BLaER1 (cell line): ENCODE measurements around the gene KCTD1.
A peak's percentile ranks its signal among the peaks of the same experiment; 100 is the strongest.

Experiments
- H3K27ac ChIP-seq: shearing (Covaris generic); formaldehyde crosslinking; 2 replicates; pipeline ENCODE4 v1.8.1; 2022
- H3K27me3 ChIP-seq: shearing (Covaris generic); formaldehyde crosslinking; 2 replicates; pipeline ENCODE4 v1.8.1; 2022
- H3K36me3 ChIP-seq: shearing (Covaris generic); formaldehyde crosslinking; 2 replicates; pipeline ENCODE4 v1.8.1; 2022
- H3K4me1 ChIP-seq: shearing (Covaris generic); formaldehyde crosslinking; 2 replicates; pipeline ENCODE4 v1.8.1; 2022
- H3K4me2 ChIP-seq: shearing (Covaris generic); formaldehyde crosslinking; 2 replicates; pipeline ENCODE4 v1.8.1; 2022
- H3K4me3 ChIP-seq: shearing (Covaris generic); formaldehyde crosslinking; 2 replicates; pipeline ENCODE4 v1.8.1; 2022
- H3K9ac ChIP-seq: shearing (Covaris generic); formaldehyde crosslinking; 2 replicates; pipeline ENCODE4 v1.8.1; 2022
- H3K9me3 ChIP-seq: shearing (Covaris generic); formaldehyde crosslinking; 2 replicates; pipeline ENCODE4 v1.8.1; 2022
- H4K20me1 ChIP-seq: shearing (Covaris generic); formaldehyde crosslinking; 2 replicates; pipeline ENCODE4 v1.8.1; 2022
- Cebpa-rat ChIP-seq: shearing (Covaris generic); IDR thresholded peaks from 2 replicates; pipeline ENCODE4 v1.8.1; 2022

Gene KCTD1

GRCh38 chr18:26538524-26538923, 9.8 kb downstream of the KCTD1 start:
- no peaks in the 10 kb centered on the region; the same call in 1 of the 2 replicates for H3K36me3 ChIP-seq
- H3K4me3 ChIP-seq, result no peak overlapping the region
- no peak for TF ChIP-seq Cebpa-rat
- H3K4me1 ChIP-seq, result no peaks in the 10 kb centered on the region
- no peaks in the 10 kb centered on the region for H3K27me3 ChIP-seq
- H4K20me1 ChIP-seq, result peaks cover 58% of the 10 kb centered on the region
- H3K4me2 ChIP-seq, result no peak overlapping the region
- no peak overlapping the region for H3K27ac ChIP-seq
- no peaks in the 10 kb centered on the region for H3K9me3 ChIP-seq
- H3K9ac ChIP-seq, result no peak overlapping the region

GRCh38 chr18:26536664-26537063, 11.7 kb downstream of the KCTD1 start:
- Histone ChIP-seq H3K9ac (no peak overlapping the region), H3K9me3 (no peaks in the 10 kb centered on the region), H3K27me3 (no peaks in the 10 kb centered on the region), H3K4me1 (no peaks in the 10 kb centered on the region), H3K4me2 (no peak overlapping the region), H3K4me3 (no peak overlapping the region), H3K36me3 (no peaks in the 10 kb centered on the region; the same call in 1 of the 2 replicates), H3K27ac (no peak overlapping the region), H4K20me1 (peaks cover 39% of the 10 kb centered on the region)
- no peak for TF ChIP-seq Cebpa-rat

GRCh38 chr18:26536032-26536431, 12.3 kb downstream of the KCTD1 start:
- H3K9ac ChIP-seq, result no peak overlapping the region
- H3K27ac ChIP-seq, result no peak overlapping the region
- no peaks in the 10 kb centered on the region; the same call in 1 of the 2 replicates for H3K36me3 ChIP-seq
- no peak overlapping the region for H3K4me2 ChIP-seq
- no peaks in the 10 kb centered on the region for H3K9me3 ChIP-seq
- H3K27me3 ChIP-seq, result no peaks in the 10 kb centered on the region
- TF ChIP-seq Cebpa-rat, result no peak
- no peak overlapping the region for H3K4me3 ChIP-seq
- peaks cover 33% of the 10 kb centered on the region for H4K20me1 ChIP-seq
- H3K4me1 ChIP-seq, result no peaks in the 10 kb centered on the region

- Histone ChIP-seq H3K4me1 (no peaks in the 10 kb centered on the region), H3K27ac (no peak overlapping the region), H3K9ac (no peak overlapping the region), H3K9me3 (no peaks in the 10 kb centered on the region), H3K27me3 (no peaks in the 10 kb centered on the region), H3K4me2 (no peak overlapping the region), H4K20me1 (peaks cover 29% of the 10 kb centered on the region), H3K36me3 (no peaks in the 10 kb centered on the region; the same call in 1 of the 2 replicates), H3K4me3 (no peak overlapping the region)
- no peak for TF ChIP-seq Cebpa-rat
Measured at GRCh38 chr18:26535630-26536029, 12.7 kb downstream of the KCTD1 start.

- no peak for TF ChIP-seq Cebpa-rat
- Histone ChIP-seq H3K9ac (no peak overlapping the region), H3K4me3 (no peak overlapping the region), H3K4me2 (no peak overlapping the region), H3K27me3 (no peaks in the 10 kb centered on the region), H3K36me3 (no peaks in the 10 kb centered on the region), H3K27ac (no peak overlapping the region), H3K9me3 (no peaks in the 10 kb centered on the region), H4K20me1 (0 out of 2 replicates have a peak, but pooled peaks cover 5% of the 10 kb centered on the region), H3K4me1 (no peaks in the 10 kb centered on the region)
Measured at GRCh38 chr18:26532367-26533340, 15.7 kb downstream of the KCTD1 start.

GRCh38 chr18:26531605-26532298, 16.6 kb downstream of the KCTD1 start:
- TF ChIP-seq Cebpa-rat, result no peak
- Histone ChIP-seq H3K4me2 (no peak overlapping the region), H4K20me1 (no peaks in the 10 kb centered on the region), H3K9ac (no peak overlapping the region), H3K9me3 (no peaks in the 10 kb centered on the region), H3K36me3 (no peaks in the 10 kb centered on the region), H3K4me1 (peaks cover 4% of the 10 kb centered on the region; the same call in 1 of the 2 replicates), H3K27ac (no peak overlapping the region), H3K4me3 (no peak overlapping the region), H3K27me3 (no peaks in the 10 kb centered on the region)

- Histone ChIP-seq H3K27ac (no peak overlapping the region), H3K4me3 (no peak overlapping the region), H3K4me2 (peak overlapping the region; percentile 5; the same call in 1 of the 2 replicates), H3K9ac (no peak overlapping the region), H3K27me3 (no peaks in the 10 kb centered on the region), H3K4me1 (peaks cover 15% of the 10 kb centered on the region), H4K20me1 (peaks cover 4% of the 10 kb centered on the region; the same call in 1 of the 2 replicates), H3K9me3 (no peaks in the 10 kb centered on the region), H3K36me3 (no peaks in the 10 kb centered on the region)
- TF ChIP-seq Cebpa-rat, result no peak
Measured at GRCh38 chr18:26526966-26527234, 21.5 kb downstream of the KCTD1 start.

GRCh38 chr18:26526128-26526965, 22.0 kb downstream of the KCTD1 start:
- Histone ChIP-seq H3K4me3 (no peak overlapping the region), H3K9ac (no peak overlapping the region), H3K36me3 (no peaks in the 10 kb centered on the region), H3K4me2 (peak overlapping the region; percentile 5; the same call in 1 of the 2 replicates), H3K27me3 (no peaks in the 10 kb centered on the region), H3K27ac (no peak overlapping the region), H4K20me1 (peaks cover 5% of the 10 kb centered on the region; the same call in 1 of the 2 replicates), H3K4me1 (peaks cover 15% of the 10 kb centered on the region), H3K9me3 (no peaks in the 10 kb centered on the region)
- TF ChIP-seq Cebpa-rat, result no peak

GRCh38 chr18:26524504-26525351, 23.6 kb downstream of the KCTD1 start:
- Histone ChIP-seq H3K4me2 (no peak overlapping the region), H3K4me3 (no peak overlapping the region), H3K9me3 (no peaks in the 10 kb centered on the region), H3K9ac (no peak overlapping the region), H3K27me3 (no peaks in the 10 kb centered on the region), H4K20me1 (peaks cover 5% of the 10 kb centered on the region; the same call in 1 of the 2 replicates), H3K36me3 (no peaks in the 10 kb centered on the region), H3K27ac (no peak overlapping the region), H3K4me1 (peaks cover 15% of the 10 kb centered on the region)
- no peak for TF ChIP-seq Cebpa-rat
